HG03457 (cell line): ENCODE results near the gene S100A10.

ENCODE experiments used
- ATAC-seq: cut with Tn5 transposase; IDR thresholded peaks from one replicate; pipeline ENCODE4 v1.9.1; 2021; ENCODE audit warnings: moderate number of reproducible peaks; ENCODE audit not compliant: unreplicated experiment

The S100A10 gene

DNA sequence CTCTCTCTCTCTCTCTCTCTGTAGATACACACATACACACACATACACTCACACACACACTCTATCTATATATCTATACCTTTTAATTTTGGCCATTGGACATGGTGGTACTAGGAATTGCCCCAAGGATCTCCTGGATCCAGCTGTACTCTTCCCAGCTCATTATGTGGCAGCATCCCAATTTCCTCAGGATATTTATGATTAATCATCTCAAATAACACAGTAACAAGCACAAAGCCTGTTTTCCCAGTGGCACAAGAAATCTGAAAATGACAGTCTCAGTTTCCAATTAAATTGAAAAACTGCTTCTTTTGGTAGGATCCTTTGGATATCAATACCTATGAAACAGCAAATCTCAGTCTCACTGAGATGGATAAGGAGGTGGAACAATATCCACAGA lies 27.6 kb downstream of the S100A10 start:
- no peak for ATAC-seq

DNA sequence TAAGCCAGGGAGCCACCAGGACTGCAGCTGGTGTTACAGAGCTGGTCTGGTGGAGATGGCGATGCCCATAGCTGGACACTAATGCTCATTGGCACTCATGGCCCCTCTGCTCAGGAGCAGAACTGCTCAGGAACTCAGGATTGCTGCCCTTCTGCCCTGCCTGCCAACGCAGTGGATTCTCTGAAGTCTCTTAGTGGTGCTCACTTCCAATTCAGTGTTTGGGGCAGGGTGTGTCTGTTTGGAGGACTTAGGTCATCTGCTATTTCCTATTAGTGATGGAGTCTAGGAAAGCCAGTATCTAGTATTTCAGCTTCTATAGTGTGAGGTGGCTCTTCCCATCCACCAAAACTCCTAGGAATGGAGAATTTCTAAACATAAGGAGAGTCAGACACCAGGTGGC lies 29.1 kb downstream of the S100A10 start:
- ATAC-seq = no peak

DNA sequence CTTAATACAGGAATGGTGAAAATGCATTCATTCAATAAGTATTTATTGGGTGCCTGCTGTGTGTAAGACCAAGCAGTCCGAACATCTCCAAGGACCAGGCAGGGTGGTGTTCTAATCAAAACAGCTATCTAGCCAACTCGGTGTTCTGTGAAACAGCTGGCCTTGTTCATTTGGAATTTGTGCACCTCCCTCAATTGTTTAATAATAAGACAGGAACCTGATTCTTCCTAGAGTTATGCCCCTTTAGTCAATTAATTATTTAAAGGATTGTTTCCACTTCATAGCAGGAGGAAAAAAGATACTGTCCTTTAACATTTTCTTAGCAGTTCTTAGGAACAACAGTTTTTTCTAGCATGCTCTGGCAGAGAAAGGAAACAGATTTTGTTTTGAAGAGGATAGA lies 30.4 kb downstream of the S100A10 start:
- no peak for ATAC-seq

DNA sequence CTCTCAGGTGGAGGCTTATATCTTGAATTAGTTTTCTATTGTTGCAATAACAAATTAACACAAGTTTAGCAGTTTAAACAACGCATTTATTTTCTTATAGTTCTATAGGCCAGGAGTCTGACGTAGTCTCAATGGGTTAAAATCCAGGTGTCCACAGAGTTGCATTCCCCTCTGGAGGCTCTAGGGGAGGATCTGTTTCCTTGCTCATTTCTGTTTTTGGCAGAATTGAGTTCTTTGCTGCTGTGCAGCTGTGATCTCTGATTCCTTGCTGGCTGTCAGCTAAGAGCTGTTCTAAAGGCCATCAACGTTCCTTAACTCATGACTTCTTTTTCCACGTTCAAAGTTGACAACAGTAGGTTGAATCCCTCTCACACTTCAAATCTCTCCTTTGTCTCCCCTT lies 31.8 kb downstream of the S100A10 start:
- no peak for ATAC-seq

DNA sequence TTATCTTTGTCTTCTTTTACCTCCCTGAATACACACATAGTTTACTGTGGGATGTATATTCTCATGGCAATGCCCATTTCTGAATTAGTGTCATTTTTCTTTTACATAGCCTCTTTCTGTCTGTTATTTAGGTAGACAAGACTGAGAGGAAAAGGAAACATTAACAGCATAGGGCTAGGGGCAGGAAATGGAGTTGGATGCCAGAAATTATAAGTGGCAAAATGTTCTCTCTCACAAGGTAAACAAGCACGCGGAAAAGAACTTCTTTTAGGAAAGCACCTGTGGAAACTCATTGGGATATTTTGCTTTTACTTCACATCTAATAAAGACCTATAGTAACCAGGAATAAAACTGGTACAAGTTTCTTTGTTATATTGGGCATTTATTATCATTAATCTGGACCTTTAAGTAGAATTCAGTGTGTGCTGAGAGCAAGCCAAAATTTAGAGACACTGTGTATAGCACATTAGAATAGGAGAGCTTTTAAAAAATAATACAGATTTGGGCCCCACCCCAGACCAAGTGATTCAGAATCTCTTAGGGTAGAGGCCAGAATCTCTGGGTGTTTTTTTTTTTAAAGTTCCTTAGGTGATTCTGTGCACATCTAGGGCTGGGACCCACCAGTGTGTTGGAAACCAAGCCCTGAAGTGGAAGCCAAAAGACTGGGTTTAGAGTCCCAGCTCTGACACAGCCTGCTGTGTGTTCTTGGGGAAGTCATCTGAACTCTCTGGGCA lies 32.7 kb downstream of the S100A10 start:
- no peak for ATAC-seq

DNA sequence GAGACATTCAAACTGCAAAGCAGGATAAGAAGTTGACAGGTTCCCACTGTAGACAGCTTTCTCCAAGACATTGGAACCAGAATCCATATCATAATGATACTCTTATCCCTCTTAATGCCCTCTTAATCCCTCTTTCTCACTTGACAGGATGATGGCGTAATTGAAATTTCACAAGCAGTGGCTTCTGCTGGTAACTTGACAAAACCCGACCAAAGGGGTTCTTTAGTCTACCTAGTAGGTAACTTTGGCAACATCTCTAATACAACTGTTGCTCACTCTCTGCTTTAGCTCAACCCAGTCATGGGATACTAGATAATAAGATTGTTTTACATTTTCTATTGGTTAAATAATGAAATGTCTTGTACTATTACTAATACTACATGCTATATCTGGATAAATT lies 34.7 kb downstream of the S100A10 start:
- no peak for ATAC-seq

DNA sequence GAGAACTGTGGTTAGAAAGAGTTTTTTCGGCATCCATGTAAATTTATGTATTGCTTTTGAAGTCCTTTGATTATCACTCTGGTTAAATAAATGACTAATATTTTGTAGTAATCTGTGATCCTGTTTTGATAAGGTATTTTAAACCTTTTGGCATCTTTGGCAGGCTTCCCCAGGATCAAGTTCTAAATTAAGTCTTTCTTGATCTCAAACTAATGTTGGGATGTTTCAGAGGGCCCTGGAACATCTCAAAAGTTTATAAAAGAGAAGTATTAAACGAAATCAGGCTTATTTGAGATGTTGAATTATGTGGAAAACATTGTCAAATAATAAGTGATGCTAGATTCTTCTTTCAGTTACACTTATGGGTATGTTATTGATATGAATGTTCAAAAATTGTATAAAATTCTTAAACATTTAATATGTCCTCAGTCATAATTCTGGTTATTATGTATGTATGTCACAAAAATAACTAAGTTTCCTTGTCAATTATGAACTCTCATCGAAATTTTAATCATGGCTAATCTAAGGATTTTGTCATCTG lies 36.6 kb downstream of the S100A10 start:
- no peak for ATAC-seq

DNA sequence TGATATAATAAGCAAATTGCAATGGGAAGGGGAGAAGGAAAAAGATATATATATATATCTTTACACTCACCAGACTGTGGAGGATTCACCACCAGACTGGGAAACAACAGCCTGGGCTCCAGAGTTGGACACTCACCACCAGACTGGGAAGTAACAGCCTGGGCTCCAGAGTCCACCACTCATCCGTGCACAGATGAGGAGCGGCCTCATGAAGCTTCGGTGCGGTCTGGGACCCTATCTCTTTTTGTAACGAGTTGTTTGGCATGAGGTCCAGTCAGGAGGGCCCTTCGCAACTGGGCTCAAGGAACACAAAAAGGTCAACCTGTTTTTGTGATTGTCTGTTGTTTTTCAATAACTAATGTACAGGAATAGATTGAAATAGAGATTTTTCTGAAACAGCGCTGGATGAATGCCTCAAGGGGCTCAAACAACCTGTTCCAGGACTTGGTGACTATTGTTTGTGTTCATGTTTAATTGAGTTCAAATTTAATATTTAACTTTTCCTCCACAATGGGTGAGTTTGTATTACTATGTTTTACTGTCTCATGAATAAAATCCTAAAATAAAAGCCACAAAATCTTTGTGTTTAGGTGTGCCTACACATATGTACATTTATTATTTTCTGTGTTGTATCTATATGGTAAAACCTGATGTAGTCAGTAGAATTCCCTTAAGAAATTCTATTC lies 40.1 kb downstream of the S100A10 start:
- ATAC-seq = no peak

DNA sequence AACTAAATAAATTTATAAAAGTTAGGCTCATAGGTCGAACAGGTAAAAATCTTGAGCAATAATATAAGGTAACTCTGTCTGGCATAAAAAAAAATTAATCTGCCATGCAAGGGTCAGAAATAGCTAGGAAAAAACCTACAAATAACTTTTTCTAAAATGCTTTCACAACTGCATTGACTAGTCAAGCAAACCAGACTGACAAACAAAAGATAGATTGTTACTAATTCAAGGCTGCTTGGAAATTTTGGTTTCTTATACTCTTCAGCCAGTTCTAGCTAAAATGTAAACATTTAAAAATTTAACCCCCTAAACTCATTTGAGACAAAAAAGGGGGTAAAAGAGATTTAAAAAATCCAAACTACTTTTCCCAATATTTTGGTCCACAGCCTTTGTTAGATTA lies 40.8 kb downstream of the S100A10 start:
- ATAC-seq = no peak

DNA sequence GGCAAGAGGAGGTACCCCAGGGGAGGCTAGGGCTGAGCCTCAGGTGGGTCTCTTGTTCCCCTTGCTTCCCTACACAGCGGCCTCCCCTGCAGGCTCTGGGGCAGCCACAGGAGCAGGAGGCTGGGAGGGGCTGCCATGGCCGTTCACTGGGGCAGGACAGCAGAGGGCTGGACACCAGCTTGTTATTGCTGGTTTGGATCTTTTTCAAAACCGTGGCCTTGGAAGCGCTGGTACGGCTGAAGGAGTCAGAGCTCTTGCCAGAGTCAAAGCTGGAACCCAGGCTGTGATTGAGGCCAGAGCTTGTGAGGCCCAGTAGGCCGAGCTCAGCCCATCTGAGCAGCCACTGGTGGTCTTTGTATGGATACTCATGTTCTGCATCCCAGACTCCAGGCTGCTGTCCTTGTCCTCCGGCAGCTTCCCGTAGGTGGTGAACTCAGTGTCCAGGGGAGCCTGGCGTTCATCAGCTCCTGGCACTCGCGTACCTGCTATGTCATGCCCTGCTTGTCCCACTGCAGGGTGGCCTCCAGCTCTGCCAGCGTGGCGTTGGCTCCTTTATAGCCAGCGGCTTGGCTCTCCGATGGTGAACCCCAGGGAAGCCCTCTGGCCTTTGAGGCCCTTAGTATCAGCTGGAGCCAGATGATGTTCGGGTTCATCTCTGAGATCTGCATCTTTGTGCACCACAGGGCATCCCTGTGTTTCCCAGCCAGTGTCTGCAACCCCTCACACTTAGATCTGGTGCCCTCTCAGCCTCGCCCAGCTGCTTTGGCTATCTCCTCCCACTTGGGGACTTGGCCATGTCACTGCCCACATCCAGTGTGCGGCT lies 44.1 kb downstream of the S100A10 start:
- ATAC-seq = no peak

DNA sequence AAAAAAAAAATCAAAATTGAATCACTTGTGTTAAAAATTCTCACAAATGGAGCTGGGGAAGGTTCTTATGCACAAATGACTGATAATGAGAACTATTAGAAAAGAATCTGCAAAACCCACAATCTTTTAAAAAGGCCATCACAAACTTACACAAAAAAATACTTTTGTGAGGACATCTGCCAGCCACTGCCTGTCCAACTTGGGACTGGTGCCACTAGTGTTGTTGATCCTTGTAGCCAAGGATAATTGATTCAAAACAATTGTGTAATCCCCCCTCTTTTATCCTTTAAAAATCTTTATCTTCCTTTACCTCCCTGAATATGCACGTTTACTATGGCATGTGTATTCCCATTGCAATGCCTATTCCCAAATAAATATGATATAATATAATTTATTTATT lies 45.2 kb downstream of the S100A10 start:
- no peak for ATAC-seq

DNA sequence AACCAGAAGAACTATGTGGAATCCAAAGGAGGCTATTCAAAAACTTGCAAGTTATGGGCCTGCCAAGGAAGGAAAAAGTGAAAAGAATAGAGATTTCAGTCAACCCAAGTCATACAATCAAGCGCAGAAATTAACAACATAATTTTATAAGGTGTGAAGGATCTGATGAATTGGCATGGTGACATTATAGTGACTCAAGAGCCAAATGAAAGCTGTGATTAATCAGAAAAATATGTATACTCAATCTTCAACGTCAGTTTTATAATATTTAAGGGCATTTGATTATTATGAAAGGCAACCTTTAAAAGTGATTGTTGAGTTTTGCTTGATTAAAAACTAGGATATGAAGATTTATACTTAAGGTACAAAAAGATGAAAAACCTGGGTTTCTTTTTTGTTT lies 46.5 kb downstream of the S100A10 start:
- no peak for ATAC-seq

DNA sequence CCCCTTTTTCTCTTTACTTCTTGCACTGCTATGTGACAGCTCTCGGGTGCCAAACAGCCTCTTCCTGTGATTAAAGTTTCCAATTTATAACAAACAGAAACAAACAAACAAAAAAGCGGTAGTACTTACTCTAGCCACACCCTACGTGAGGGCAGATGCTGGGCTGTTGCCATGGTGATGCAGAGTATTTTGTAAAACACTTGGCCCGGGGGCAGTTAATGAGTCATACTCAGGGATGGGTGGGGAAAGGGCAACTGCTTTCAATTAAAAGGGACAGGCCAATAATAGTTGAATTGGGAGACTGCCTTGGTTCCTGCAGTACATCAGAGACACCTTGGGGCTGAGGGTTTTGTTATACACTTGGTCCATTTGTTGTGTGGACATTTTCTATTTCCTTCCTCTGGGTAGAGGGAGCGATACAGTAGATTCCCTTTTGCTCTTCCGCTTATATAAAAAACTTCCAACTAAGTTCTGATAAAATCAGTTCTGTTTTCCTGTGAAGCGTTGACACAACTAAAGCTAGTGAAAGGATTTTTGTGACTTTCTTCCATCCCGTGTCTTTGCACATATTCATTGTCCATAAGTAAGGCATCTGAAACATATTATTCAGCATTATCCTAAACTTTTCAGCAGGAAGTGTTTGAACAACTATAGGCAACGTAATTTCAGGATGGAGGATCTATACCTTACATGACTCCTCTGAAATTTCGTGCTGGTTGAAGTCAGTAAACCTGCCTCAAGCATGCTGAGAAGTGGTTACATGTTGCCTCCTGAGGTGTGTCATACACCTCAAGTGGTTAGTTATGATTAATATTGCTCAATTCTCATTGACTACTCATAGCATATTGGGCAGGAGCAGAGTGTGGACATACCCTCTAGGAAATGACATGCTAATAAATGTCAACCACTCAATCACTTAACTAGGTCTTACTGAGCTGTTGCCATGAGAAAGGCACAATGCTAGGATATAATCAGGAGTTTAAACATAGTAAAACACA lies 47.6 kb downstream of the S100A10 start:
- ATAC-seq = no peak

DNA sequence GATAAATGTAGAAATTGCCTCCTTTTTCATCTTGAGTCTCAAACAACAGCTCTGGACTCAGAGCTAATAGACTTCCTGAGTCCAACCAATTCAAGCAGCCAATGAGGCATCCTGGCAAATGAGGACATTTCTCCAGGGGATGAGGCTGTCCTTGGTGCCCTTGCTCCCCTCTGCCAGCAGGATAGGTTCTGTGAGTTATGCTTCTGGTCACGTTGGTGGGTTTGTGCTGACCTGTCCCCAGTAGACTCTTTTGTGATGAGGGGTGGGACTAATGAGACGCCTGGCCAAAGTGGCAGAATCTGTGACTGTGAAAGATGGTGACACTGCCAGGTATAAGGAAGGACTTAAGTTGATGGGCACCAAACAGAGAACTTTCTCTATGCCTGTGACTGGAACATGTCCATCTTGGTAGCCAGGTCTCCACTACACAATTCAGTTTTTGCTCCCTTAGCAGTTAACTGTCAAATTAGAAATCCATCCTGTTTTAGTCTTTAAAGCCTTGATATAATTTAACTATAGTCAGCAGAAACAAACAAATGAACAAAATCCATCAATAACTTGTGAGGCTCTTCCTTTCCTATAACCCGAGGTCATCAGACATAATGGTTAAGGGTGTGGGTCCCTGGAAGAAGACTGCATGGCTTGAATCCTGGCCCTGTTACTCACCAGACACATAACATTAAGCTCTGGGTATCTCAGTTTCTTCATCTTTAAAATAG lies 48.6 kb downstream of the S100A10 start:
- ATAC-seq = no peak

DNA sequence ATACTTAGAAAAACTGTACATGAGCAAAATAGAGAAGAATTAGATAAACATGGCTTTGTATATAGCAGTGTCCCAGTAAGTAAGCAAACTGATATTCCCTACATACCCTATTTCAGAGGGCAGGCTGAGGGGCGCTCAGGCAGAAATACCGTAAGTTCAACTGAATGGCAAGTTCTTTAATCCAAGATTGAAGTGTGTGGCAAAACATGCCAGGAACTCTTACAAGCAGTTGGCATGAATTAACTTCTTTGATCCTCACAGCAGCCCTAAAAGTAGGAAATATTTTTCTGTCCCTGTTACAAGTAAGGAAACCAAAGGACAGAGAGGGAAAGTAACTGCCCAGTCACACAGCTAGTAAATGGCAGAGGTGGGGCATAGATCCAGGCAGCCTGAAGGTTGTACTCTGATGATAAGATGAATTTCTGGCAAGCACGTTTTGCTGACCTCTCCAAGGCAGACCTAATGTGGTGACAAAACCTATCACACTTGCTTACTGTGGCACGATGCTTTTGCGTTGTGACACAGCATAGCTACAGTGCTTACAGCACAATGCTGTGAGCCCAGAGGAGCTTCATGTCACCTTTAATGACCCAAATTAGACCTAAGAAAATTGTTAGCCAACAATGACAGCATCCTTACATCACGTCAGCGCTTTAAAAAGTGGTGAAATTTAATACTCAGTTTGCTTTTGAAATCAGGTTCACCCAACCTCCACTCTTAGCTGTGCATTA lies 49.4 kb downstream of the S100A10 start:
- no peak for ATAC-seq

DNA sequence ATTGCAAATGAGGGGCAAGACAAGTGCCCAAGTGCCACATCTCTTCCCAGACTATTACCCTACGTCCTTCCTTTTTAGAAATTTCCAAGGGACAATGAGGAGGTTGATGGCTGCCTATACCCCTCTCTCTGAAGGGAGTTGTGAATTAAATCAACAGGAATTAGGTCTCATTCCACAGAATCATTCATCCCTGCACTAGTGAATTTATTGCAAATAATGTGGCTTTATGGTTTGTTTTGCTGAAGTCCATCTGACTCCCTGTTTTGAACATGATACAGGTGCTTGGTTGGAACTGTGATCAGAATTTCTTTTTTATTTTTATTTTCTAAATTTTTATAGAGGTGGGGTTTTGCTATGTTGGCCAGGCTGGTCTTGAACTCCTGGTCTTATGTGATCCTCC lies 50.1 kb downstream of the S100A10 start:
- no peak for ATAC-seq

DNA sequence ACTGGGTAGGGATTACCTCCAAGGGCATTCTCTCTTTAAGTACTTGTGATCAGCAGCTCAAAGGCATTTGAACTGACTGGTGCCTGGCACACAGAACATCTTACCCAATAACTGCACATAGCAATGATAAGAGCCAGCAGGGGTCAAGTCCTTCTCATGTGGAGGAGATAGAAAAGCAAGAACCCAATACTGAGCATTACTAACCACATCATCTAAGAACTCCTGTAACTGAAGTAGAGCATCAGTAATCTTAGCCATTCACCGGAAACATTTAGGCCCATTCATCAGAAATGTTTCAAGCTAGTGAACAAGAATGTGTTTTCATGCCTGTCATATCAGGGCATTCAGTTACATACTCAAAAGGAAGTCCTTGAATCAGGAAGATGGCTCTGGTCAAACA lies 50.8 kb downstream of the S100A10 start:
- no peak for ATAC-seq

DNA sequence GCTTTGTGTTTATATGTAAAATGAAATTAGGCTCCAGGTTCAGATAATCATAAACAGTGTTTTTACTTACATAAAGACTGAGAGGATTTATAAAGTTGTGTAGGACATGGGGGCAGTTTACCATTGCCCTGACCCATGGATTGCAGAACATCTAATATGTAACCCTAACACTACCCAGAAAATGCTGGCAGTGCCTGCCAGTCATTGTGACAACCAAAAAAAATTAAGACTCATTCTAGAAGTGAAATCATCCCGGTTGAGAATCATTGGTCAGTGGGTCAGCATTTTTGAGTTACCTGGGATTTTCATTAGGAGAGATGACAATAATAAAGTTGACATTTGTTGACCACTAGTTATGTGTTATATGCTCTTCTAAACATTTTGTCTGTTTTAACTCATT lies 53.1 kb downstream of the S100A10 start:
- no peak for ATAC-seq

DNA sequence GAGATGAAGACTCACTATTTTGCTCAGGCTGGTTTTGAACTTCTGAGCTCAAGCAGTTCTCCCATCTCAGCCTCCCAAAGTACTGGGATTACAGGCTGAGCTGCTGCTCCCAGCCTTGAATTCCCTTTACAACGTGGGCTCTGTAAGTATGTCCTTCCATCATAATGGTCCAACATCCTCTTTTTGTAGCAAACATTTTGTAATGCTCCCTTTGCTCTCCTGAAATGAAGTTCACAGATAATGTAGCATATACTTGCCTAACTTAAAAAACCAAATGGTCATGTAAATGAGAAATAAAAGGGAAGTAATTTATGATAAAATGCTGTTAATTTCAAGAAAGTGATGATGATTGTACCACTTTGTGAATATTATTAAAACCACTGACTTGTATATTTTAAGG lies 53.9 kb downstream of the S100A10 start:
- no peak for ATAC-seq
